HEK293 (cell line): ENCODE measurements around the gene CCNI.

ENCODE experiments used
- CTCF ChIA-PET: fragments of 350-600 bp; formaldehyde crosslinking; extraction: SDS; loops from one replicate; lab custom pipeline; 2021; ENCODE audit warnings: antibody characterized with exemption; lab: Yijun Ruan, JAX
- POLR2A ChIA-PET: fragments of 300-600 bp; formaldehyde crosslinking; extraction: SDS; loops from one replicate; lab custom pipeline; 2020; ENCODE audit warnings: antibody characterized with exemption, inconsistent platforms; lab: Yijun Ruan, JAX
- H3K27ac ChIP-seq: fragments of 200-500 bp; sonication (Bioruptor generic); 2 replicates; pipeline ENCODE4 v1.5.1; 2014; ENCODE audit warnings: low read depth, low read length, control low read depth, inconsistent platforms; ENCODE audit errors: extremely low read depth
- H3K36me3 ChIP-seq, 2 experiments: fragments of 200-500 bp in 1 of 2; sonication (Bioruptor generic) in 1 of 2; 1 replicate in 1 of 2; 2 replicates in 1 of 2; pipeline ENCODE4 v1.5.1; 2014 to 2017; ENCODE audit warnings: inconsistent platforms in 2 of 2, low read length in 2 of 2; ENCODE audit not compliant: control insufficient read depth in 2 of 2, insufficient read depth in 1 of 2
- H3K4me1 ChIP-seq: fragments of 200-500 bp; sonication (Bioruptor generic); 2 replicates; pipeline ENCODE4 v1.5.1; 2014; ENCODE audit warnings: mild to moderate bottlenecking, low read length, inconsistent platforms; ENCODE audit not compliant: control insufficient read depth, insufficient read depth
- H3K4me3 ChIP-seq: 2 replicates; pipeline ENCODE4 v1.5.1; 2011; ENCODE audit warnings: low read depth, mild to moderate bottlenecking, control low read depth, low read length, moderate library complexity
- H3K9me3 ChIP-seq: fragments of 200-500 bp; sonication (Bioruptor generic); 2 replicates; pipeline ENCODE4 v1.5.1; 2014; ENCODE audit warnings: low read depth, low read length, inconsistent platforms; ENCODE audit not compliant: control insufficient read depth, insufficient read depth
- KLF9 ChIP-seq: fragments of 450-650 bp; formaldehyde crosslinking; IDR thresholded peaks from 2 replicates; pipeline ENCODE4 v1.5.1; 2016; ENCODE audit warnings: missing biosample characterization, missing genetic modification characterization, low read depth
- OVOL3 ChIP-seq: fragments of 450-650 bp; formaldehyde crosslinking; IDR thresholded peaks from 2 replicates; pipeline ENCODE4 v1.5.1; 2016; ENCODE audit warnings: missing biosample characterization, missing genetic modification characterization
- PRDM2 ChIP-seq: fragments of 450-650 bp; formaldehyde crosslinking; IDR thresholded peaks from 2 replicates; pipeline ENCODE4 v1.5.1; 2016; ENCODE audit warnings: missing biosample characterization, missing genetic modification characterization, borderline replicate concordance
- ZBTB17 ChIP-seq: fragments of 450-650 bp; formaldehyde crosslinking; IDR thresholded peaks from 2 replicates; pipeline ENCODE4 v1.5.1; 2016; ENCODE audit warnings: missing biosample characterization, missing genetic modification characterization
- ZNF10 ChIP-seq: fragments of 450-650 bp; formaldehyde crosslinking; IDR thresholded peaks from 2 replicates; pipeline ENCODE4 v1.5.1; 2017; ENCODE audit warnings: missing biosample characterization, missing genetic modification characterization
- ZNF112 ChIP-seq: fragments of 450-650 bp; formaldehyde crosslinking; IDR thresholded peaks from 2 replicates; pipeline ENCODE4 v1.5.0; 2017; ENCODE audit warnings: missing biosample characterization, missing genetic modification characterization
- ZNF266 ChIP-seq: fragments of 450-650 bp; formaldehyde crosslinking; IDR thresholded peaks from 2 replicates; pipeline ENCODE4 v1.5.1; 2016; ENCODE audit warnings: missing biosample characterization, missing genetic modification characterization, low read depth
- ZNF292 ChIP-seq: fragments of 450-650 bp; formaldehyde crosslinking; IDR thresholded peaks from 2 replicates; pipeline ENCODE4 v1.5.1; 2016; ENCODE audit warnings: low read depth, missing biosample characterization, missing genetic modification characterization, borderline replicate concordance
- ZNF416 ChIP-seq: fragments of 450-650 bp; formaldehyde crosslinking; IDR thresholded peaks from 2 replicates; pipeline ENCODE4 v1.5.1; 2016; ENCODE audit warnings: missing biosample characterization, missing genetic modification characterization
- ZNF501 ChIP-seq: fragments of 450-650 bp; formaldehyde crosslinking; IDR thresholded peaks from 2 replicates; pipeline ENCODE4 v1.5.1; 2016; ENCODE audit warnings: missing biosample characterization, missing genetic modification characterization
- ZNF560 ChIP-seq: fragments of 450-650 bp; formaldehyde crosslinking; IDR thresholded peaks from 2 replicates; pipeline ENCODE4 v1.5.1; 2017; ENCODE audit warnings: missing biosample characterization, missing genetic modification characterization, borderline replicate concordance
- ZNF571 ChIP-seq: fragments of 450-650 bp; formaldehyde crosslinking; IDR thresholded peaks from 2 replicates; pipeline ENCODE4 v1.5.0; 2017; ENCODE audit warnings: missing biosample characterization, missing genetic modification characterization
- ZNF776 ChIP-seq: fragments of 450-650 bp; formaldehyde crosslinking; IDR thresholded peaks from 2 replicates; pipeline ENCODE4 v1.5.0; 2017; ENCODE audit warnings: missing biosample characterization, missing genetic modification characterization, borderline replicate concordance
- ZNF830 ChIP-seq: fragments of 450-650 bp; IDR thresholded peaks from 2 replicates; pipeline ENCODE4 v1.5.0; 2018; ENCODE audit warnings: missing biosample characterization, missing genetic modification characterization, low read depth, mild to moderate bottlenecking, moderate library complexity
- TF ChIP-seq, protein P1 (sequence below): fragments of 450-650 bp; formaldehyde crosslinking; conservative IDR thresholded peaks from 2 replicates; pipeline ENCODE4 v1.5.1; 2016; ENCODE audit warnings: low read depth, missing biosample characterization, missing genetic modification characterization

The CCNI gene

DNA sequence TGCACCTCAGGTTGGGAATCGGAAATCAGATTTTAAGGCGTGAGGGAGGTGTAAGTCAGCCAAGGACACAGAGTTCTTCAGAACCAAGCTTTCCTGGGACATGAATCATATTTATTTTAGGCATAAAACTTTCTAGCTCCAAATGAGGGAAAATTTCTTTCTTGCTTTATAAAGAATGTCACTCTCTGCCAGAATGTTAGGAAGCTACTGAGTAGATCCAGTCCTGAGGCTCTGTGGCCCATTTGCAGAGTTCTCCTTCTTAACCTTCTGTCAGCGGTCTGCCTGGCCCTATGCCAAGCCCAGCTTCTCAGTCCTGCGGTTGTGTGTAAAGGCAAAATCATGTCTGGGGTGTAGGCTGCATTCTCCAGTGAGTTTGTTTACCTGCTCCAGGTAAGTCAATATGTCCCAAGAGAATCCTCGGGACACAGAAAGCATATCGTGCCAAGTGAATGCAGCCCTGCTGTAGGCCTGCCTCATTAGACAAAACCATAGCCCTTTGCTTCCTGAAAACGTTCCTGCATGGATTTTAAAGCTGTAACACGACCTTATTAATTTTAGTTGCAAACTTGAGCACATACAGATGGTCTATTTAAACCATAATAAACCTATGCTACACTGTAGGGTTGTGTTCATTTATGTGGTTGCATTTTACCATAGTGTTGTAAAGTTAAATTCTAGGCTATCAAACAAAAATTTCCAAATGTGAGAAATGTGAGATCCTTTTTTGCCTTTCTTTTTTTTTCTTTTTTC is 29.2 kb upstream of the CCNI start:
- Histone ChIP-seq H3K36me3 (no peaks in the 10 kb centered on the region), H3K9me3 (no peaks in the 10 kb centered on the region), H3K4me1 (no peaks in the 10 kb centered on the region), H3K4me3 (no peak overlapping the region), H3K27ac (no peak overlapping the region)
- ChIA-PET POLR2A (no interaction called here), CTCF (interaction anchor here (1.0 to 1.3 kb wide), 2 partner anchors 10 to 99 kb away, joined by 3 to 6 read pairs; no protein-coding TSS in a partner anchor)
- TF ChIP-seq ZBTB17 (tag by site-specific recombination) = 0 out of 2 replicates have a peak, but pooled peaks have one; percentile 25
- no peak for TF ChIP-seq ZNF416

DNA sequence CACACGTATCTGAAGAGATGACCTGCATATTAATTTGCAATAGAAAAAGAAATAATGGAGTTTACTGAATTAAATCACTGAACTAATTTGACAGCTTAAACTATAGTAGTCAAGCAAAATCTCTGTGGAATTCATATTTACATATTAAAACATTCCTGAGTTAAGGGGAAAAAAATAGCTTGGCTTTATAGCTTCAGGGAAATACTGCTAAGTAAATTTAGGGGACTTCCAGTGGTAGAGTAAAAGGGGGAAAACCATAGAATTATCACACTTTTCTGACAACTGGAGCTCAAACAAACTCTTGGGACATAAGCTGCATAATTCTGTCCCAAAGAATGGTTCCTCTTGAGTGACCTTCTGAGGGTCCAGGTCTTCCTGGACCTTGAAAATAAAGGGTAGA is 28.6 kb upstream of the CCNI start:
- H3K36me3 ChIP-seq = no peaks in the 10 kb centered on the region
- no peak overlapping the region for H3K27ac ChIP-seq
- ChIA-PET CTCF (interaction anchor here (0.5 to 1.3 kb wide), 3 partner anchors 9 to 495 kb away, joined by 3 to 6 read pairs (median 3); no protein-coding TSS in a partner anchor), POLR2A (no interaction called here)
- no peaks in the 10 kb centered on the region for H3K4me1 ChIP-seq
- TF ChIP-seq ZNF571 (tag by site-specific recombination) (no peak), ZNF776 (tag by site-specific recombination) (no peak), ZNF292 (no peak), ZNF112 (tag by site-specific recombination) (no peak), ZNF560 (tag by site-specific recombination) (no peak), ZNF10 (tag by site-specific recombination) (no peak), ZNF501 (tag by site-specific recombination) (no peak)
- H3K4me3 ChIP-seq = no peak overlapping the region
- no peaks in the 10 kb centered on the region for H3K9me3 ChIP-seq

- H3K9me3 ChIP-seq = no peaks in the 10 kb centered on the region
- H3K27ac ChIP-seq = no peak overlapping the region
- no peaks in the 10 kb centered on the region for H3K36me3 ChIP-seq
- POLR2A ChIA-PET = no interaction called here
- H3K4me1 ChIP-seq = no peaks in the 10 kb centered on the region
- no peak overlapping the region for H3K4me3 ChIP-seq
- CTCF ChIA-PET = interaction anchor here (1.2 to 1.3 kb wide), 2 partner anchors 10 to 103 kb away, joined by 5 to 6 read pairs; no protein-coding TSS in a partner anchor
- TF ChIP-seq ZBTB17 (tag by site-specific recombination) = no peak
- TF ChIP-seq KLF9 (tag by site-specific recombination) = no peak
- no peak for TF ChIP-seq ZNF266 (tag by site-specific recombination)
- no peak for TF ChIP-seq ZNF830 (tag by site-specific recombination)
Observed at GRCh38 chr4:77100234-77100633, 24.4 kb upstream of the CCNI start.

GRCh38 chr4:77097611-77098010 is 21.8 kb upstream of the CCNI start:
- H3K4me1 ChIP-seq = no peaks in the 10 kb centered on the region
- H3K9me3 ChIP-seq = no peaks in the 10 kb centered on the region
- H3K4me3 ChIP-seq = no peak overlapping the region
- ChIA-PET CTCF (interaction anchor here (0.8 to 4.9 kb wide), 4 partner anchors 12 to 142 kb away, joined by 3 to 66 read pairs (median 6); no protein-coding TSS in a partner anchor), POLR2A (no interaction called here)
- no peaks in the 10 kb centered on the region for H3K36me3 ChIP-seq
- no peak overlapping the region for H3K27ac ChIP-seq
- no peak for TF ChIP-seq ZNF10 (tag by site-specific recombination)
- TF ChIP-seq, protein P1, sequence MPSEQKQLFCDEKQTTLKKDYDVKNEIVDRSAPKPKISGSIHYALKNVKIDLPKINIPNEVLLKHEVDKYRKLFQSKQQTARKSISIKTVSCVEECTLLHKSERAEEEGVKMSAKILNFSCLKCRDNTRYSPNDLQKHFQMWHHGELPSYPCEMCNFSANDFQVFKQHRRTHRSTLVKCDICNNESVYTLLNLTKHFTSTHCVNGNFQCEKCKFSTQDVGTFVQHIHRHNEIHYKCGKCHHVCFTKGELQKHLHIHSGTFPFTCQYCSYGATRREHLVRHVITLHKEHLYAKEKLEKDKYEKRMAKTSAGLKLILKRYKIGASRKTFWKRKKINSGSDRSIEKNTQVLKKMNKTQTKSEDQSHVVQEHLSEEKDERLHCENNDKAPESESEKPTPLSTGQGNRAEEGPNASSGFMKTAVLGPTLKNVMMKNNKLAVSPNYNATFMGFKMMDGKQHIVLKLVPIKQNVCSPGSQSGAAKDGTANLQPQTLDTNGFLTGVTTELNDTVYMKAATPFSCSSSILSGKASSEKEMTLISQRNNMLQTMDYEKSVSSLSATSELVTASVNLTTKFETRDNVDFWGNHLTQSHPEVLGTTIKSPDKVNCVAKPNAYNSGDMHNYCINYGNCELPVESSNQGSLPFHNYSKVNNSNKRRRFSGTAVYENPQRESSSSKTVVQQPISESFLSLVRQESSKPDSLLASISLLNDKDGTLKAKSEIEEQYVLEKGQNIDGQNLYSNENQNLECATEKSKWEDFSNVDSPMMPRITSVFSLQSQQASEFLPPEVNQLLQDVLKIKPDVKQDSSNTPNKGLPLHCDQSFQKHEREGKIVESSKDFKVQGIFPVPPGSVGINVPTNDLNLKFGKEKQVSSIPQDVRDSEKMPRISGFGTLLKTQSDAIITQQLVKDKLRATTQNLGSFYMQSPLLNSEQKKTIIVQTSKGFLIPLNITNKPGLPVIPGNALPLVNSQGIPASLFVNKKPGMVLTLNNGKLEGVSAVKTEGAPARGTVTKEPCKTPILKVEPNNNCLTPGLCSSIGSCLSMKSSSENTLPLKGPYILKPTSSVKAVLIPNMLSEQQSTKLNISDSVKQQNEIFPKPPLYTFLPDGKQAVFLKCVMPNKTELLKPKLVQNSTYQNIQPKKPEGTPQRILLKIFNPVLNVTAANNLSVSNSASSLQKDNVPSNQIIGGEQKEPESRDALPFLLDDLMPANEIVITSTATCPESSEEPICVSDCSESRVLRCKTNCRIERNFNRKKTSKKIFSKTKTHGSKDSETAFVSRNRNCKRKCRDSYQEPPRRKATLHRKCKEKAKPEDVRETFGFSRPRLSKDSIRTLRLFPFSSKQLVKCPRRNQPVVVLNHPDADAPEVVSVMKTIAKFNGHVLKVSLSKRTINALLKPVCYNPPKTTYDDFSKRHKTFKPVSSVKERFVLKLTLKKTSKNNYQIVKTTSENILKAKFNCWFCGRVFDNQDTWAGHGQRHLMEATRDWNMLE = no peak
- TF ChIP-seq PRDM2 (tag by site-specific recombination) = no peak
- TF ChIP-seq OVOL3 = no peak
